Peyer's patch (tissue), 4 donors: ENCODE results near the gene CASP12. TPM values are rescaled to one million over a fixed set of nuclear protein-coding genes. Genes with fewer than 3 reads are reported as not detected.

Experiments
- DNase-seq, 3 donors: peaks; one replicate each; pipeline ENCODE4 v3.0.0-alpha.2; 2017 to 2019
- H3K27ac ChIP-seq, 4 donors: fragments of 200-600 bp; sonication (generic); one replicate each; pipeline ENCODE4 v1.5.1; 2016 to 2019
- H3K27me3 ChIP-seq, 2 donors: fragments of 200-600 bp; sonication (generic); one replicate each; pipeline ENCODE4 v1.5.1; 2019
- H3K36me3 ChIP-seq, 3 donors: fragments of 200-600 bp; sonication (generic); one replicate each; pipeline ENCODE4 v1.5.1; 2016 to 2019
- H3K4me1 ChIP-seq, 4 donors: fragments of 200-600 bp; sonication (generic); one replicate each; pipeline ENCODE4 v1.5.1; 2016 to 2019
- H3K4me3 ChIP-seq, 4 donors: fragments of 200-600 bp; sonication (generic); 1 replicate in 3 of 4; 2 replicates in 1 of 4; pipeline ENCODE4 v1.5.1; 2016 to 2019; ENCODE audit warnings: mild to moderate bottlenecking in 1 of 4
- H3K9me3 ChIP-seq, 4 donors: fragments of 200-600 bp; sonication (generic); one replicate each; pipeline ENCODE4 v1.5.1; 2016 to 2019; ENCODE audit warnings: mild to moderate bottlenecking in 1 of 4
- CTCF ChIP-seq, 6 experiments: fragments of 450-650 bp in 4 of 6; fragments of 200-600 bp in 2 of 6; sonication (generic) in 1 of 6; IDR thresholded peaks; one replicate each; pipeline ENCODE4 v1.5.1; 2017 to 2019; ENCODE audit warnings: antibody characterized with exemption in 6 of 6, mild to moderate bottlenecking in 3 of 6, moderate library complexity in 1 of 6
- POLR2A ChIP-seq, 2 donors: fragments of 450-650 bp; IDR thresholded peaks; one replicate each; pipeline ENCODE4 v1.5.1; 2017; ENCODE audit warnings: antibody characterized with exemption in 2 of 2, mild to moderate bottlenecking in 2 of 2, moderate library complexity in 2 of 2
- total RNA-seq, 4 donors: library from RNA; depleted of rRNA; stranded (reverse); fragments of >200 nt; gene quantifications; one replicate each; pipeline ENCODE4 v1.1.0, GENCODE V29; 2016

The CASP12 gene
- total RNA-seq, 4 donors from 2014 or later, result 1.3 TPM; not detected in 3

- H3K27me3 ChIP-seq, result no peaks in the 10 kb centered on the region
- no peak for TF ChIP-seq POLR2A (IDR thresholded peaks at IDR 0.05)
- TF ChIP-seq CTCF (IDR thresholded peaks at IDR 0.05), result no peak
- no peaks in the 10 kb centered on the region for H3K36me3 ChIP-seq
- H3K4me1 ChIP-seq, result no peaks in the 10 kb centered on the region
- no peak overlapping the region for H3K27ac ChIP-seq
- no peak for DNase-seq
- H3K4me3 ChIP-seq, result no peak overlapping the region
- H3K9me3 ChIP-seq, result no peaks in the 10 kb centered on the region
These were observed 52.0 kb downstream of the CASP12 start for GRCh38 chr11:104846216-104846615.

- Histone ChIP-seq H3K36me3 (no peaks in the 10 kb centered on the region), H3K27me3 (no peaks in the 10 kb centered on the region), H3K27ac (no peak overlapping the region), H3K4me1 (no peaks in the 10 kb centered on the region), H3K4me3 (no peak overlapping the region), H3K9me3 (no peaks in the 10 kb centered on the region)
- DNase-seq, result no peak
- no peak for TF ChIP-seq CTCF (IDR thresholded peaks at IDR 0.05)
- no peak for TF ChIP-seq POLR2A (IDR thresholded peaks at IDR 0.05)
These were observed 53.8 kb downstream of the CASP12 start for GRCh38 chr11:104844451-104844850.

DNA sequence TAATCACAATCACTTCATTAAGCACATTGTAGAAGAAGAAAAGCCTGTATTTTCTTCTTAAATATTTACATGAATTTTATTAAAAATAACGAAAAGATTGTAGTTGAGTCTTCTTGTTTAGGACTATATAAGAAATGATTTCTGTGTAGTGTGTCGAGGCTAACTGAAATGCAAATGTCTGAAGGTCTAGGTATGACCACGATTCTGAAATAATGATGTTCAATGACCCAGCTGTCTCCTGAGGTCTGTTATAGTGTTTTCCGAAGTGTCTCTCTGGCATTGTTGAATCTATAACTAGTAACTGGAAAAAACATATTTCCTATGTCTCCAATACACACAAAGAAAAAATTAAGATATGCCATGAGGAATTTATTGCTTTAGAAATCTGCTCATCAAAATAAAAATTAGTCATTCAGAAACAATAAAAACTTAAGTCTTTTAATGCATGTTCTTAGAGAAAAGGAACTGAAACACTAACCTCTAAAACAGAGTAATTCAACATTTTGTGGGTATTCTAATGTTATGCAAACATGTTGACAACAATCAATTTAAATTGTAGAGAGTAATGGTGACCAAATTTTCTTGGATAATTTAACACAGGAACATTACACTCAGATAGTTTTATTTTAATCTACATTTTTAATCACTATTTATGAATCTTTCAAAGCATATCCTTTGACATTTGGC is 55.0 kb downstream of the CASP12 start:
- Histone ChIP-seq H3K4me3 (no peak overlapping the region), H3K36me3 (no peaks in the 10 kb centered on the region), H3K4me1 (no peaks in the 10 kb centered on the region), H3K27ac (no peak overlapping the region), H3K9me3 (no peaks in the 10 kb centered on the region), H3K27me3 (no peaks in the 10 kb centered on the region)
- TF ChIP-seq CTCF (IDR thresholded peaks at IDR 0.05) (no peak), POLR2A (IDR thresholded peaks at IDR 0.05) (no peak)
- DNase-seq, result no peak

DNA sequence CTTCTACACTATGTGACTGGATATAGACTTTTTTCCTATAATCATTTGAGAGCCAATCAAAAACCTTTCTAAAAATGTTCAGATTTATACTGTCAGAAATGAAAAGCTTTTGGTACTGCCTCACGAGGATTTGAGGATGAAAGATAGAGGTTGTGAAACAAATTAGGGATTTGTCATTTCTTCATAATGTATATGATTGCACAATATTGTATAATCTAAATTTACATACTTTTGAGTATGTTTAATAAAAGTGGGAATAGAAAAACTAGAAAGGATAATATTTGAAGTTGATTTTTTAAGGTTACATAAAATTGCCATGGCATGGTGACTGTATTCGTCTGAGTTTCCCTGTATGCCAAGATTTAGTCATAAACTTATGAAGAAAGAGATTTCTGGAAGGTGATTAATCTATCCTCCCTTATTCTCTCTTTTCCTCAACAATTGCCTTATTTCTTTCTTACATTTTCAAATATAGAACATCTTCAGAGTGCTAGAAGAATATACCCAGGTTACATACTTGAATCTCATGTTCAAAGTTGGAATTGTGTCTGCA is 56.2 kb downstream of the CASP12 start:
- H3K4me1 ChIP-seq, result no peaks in the 10 kb centered on the region
- no peaks in the 10 kb centered on the region for H3K27me3 ChIP-seq
- no peak overlapping the region for H3K4me3 ChIP-seq
- no peaks in the 10 kb centered on the region for H3K36me3 ChIP-seq
- no peaks in the 10 kb centered on the region for H3K9me3 ChIP-seq
- DNase-seq, result no peak
- no peak overlapping the region for H3K27ac ChIP-seq
- no peak for TF ChIP-seq CTCF (IDR thresholded peaks at IDR 0.05)
- no peak for TF ChIP-seq POLR2A (IDR thresholded peaks at IDR 0.05)

DNA sequence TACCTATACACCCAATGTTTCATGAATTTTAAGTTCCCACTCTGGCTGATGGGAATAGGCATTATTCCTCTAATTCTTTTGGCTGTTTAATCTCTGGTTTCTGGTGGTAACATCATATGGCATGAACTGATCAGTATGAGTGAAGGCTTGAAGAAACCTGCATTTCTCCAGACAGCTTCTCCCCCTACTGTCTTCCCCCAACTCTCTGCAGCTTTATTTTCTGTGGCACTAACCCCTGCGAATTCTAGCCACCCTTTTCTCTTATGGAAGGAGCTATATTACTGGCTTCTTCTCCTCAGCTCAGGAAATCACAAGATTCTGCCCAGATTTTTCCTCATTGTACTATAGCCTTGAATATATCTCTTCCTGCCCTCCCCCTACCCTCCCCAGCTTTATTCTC is 57.1 kb downstream of the CASP12 start:
- H3K4me1 ChIP-seq, result no peaks in the 10 kb centered on the region
- TF ChIP-seq CTCF (IDR thresholded peaks at IDR 0.05) (no peak), POLR2A (IDR thresholded peaks at IDR 0.05) (no peak)
- no peak overlapping the region for H3K27ac ChIP-seq
- H3K4me3 ChIP-seq, result no peak overlapping the region
- no peaks in the 10 kb centered on the region for H3K9me3 ChIP-seq
- no peaks in the 10 kb centered on the region for H3K36me3 ChIP-seq
- H3K27me3 ChIP-seq, result no peaks in the 10 kb centered on the region
- no peak for DNase-seq
